B cell (primary cell): ENCODE measurements around the gene MYZAP. TPM values are rescaled to one million over a fixed set of nuclear protein-coding genes. Genes with fewer than 3 reads are reported as not detected.

Experiments used
- ATAC-seq: fragments of 200-7000 bp; cut with Tn5 transposase; one replicate; pipeline ENCODE4 v1.10.0; 2021; ENCODE audit warnings: low read depth, mild to moderate bottlenecking, moderate number of reproducible peaks, moderate library complexity
- CTCF ChIA-PET: fragments of 350-600 bp; sonication (Branson Sonifier 250); formaldehyde crosslinking; loops from one replicate; lab custom pipeline; 2021; ENCODE audit warnings: antibody characterized with exemption, inconsistent platforms; lab: Charles Lee
- POLR2A ChIA-PET: fragments of 350-600 bp; sonication (Branson Sonifier 250); formaldehyde crosslinking; loops from one replicate; lab custom pipeline; 2021; ENCODE audit warnings: antibody characterized with exemption; lab: Charles Lee
- DNase-seq: peaks from one replicate; pipeline ENCODE4 v3.0.0; 2013
- H2AFZ ChIP-seq: 2 replicates; pipeline ENCODE4 v1.6.1; 2012; ENCODE audit warnings: mild to moderate bottlenecking, low read depth, low read length; ENCODE audit not compliant: insufficient read depth, poor library complexity, severe bottlenecking
- H3K27ac ChIP-seq, 2 donors: 1 replicate in 1 of 2; 2 replicates in 1 of 2; pipeline ENCODE4 v1.5.1; 2012 to 2013; ENCODE audit warnings: low read length in 2 of 2, mild to moderate bottlenecking in 2 of 2, moderate library complexity in 1 of 2
- H3K27me3 ChIP-seq, 4 experiments: fragments of 200-600 bp in 1 of 4; sonication (generic) in 1 of 4; replicated peaks in 1 of 4; 1 replicate in 2 of 4; 2 replicates in 2 of 4; pipeline versions ENCODE4 v1.6.1 to v1.7.0; 2013 to 2016; ENCODE audit warnings: low read length in 3 of 4, mild to moderate bottlenecking in 2 of 4, mixed read lengths in 1 of 4, moderate library complexity in 1 of 4; ENCODE audit not compliant: insufficient read depth in 4 of 4, control insufficient read depth in 3 of 4; ENCODE audit errors: control extremely low read depth in 1 of 4
- H3K36me3 ChIP-seq, 2 experiments: replicated peaks in 1 of 2; 1 replicate in 1 of 2; 2 replicates in 1 of 2; pipeline versions ENCODE4 v1.6.1 to v1.7.1; 2013; ENCODE audit warnings: low read length in 1 of 2; ENCODE audit not compliant: insufficient read depth in 2 of 2, control insufficient read depth in 1 of 2; ENCODE audit errors: control extremely low read depth in 1 of 2, extremely low read depth in 1 of 2
- H3K4me1 ChIP-seq, 2 donors: fragments of 200-600 bp in 1 of 2; sonication (generic) in 1 of 2; 1 replicate in 1 of 2; 2 replicates in 1 of 2; pipeline versions ENCODE4 v1.5.1 to v1.6.1; 2013 to 2017; ENCODE audit warnings: low read length in 2 of 2; ENCODE audit not compliant: control insufficient read depth in 2 of 2, insufficient read depth in 2 of 2
- H3K4me2 ChIP-seq: replicated peaks from 2 replicates; pipeline ENCODE3; 2012; ENCODE audit warnings: mild to moderate bottlenecking, low read depth, low read length; ENCODE audit not compliant: poor library complexity, severe bottlenecking
- H3K4me3 ChIP-seq, 5 experiments: fragments of 200-600 bp in 1 of 5; sonication (generic) in 1 of 5; 1 replicate in 3 of 5; 2 replicates in 2 of 5; pipeline versions ENCODE4 v1.5.1 to v1.7.0; 2011 to 2016; ENCODE audit warnings: low read length in 4 of 5, mild to moderate bottlenecking in 4 of 5, low read depth in 2 of 5, control low read depth in 1 of 5, moderate library complexity in 1 of 5; ENCODE audit not compliant: insufficient read depth in 1 of 5; ENCODE audit errors: control extremely low read depth in 1 of 5, extremely low read depth in 1 of 5
- H3K79me2 ChIP-seq: fragments of 200-600 bp; sonication (generic); one replicate; pipeline ENCODE4 v1.6.0; 2016; ENCODE audit warnings: low read length; ENCODE audit not compliant: control insufficient read depth, insufficient read depth
- H3K9ac ChIP-seq: fragments of 200-600 bp; sonication (generic); 2 replicates; pipeline ENCODE4 v1.6.1; 2017; ENCODE audit warnings: mild to moderate bottlenecking, low read length, moderate library complexity
- H3K9me3 ChIP-seq, 3 donors: one replicate each; pipeline versions ENCODE4 v1.6.1 to v1.7.1; 2013; ENCODE audit warnings: low read length in 2 of 3; ENCODE audit not compliant: control insufficient read depth in 2 of 3, insufficient read depth in 1 of 3; ENCODE audit errors: control extremely low read depth in 1 of 3
- H4K20me1 ChIP-seq: 2 replicates; pipeline ENCODE4 v1.6.0; 2012; ENCODE audit warnings: mild to moderate bottlenecking, low read length; ENCODE audit not compliant: insufficient read depth, control insufficient read depth, poor library complexity, severe bottlenecking
- H3K27ac Mint-ChIP-seq: one replicate; pipeline ENCODE4 v1.8.0; 2021; ENCODE audit warnings: mixed read lengths
- H3K27me3 Mint-ChIP-seq: one replicate; pipeline ENCODE4 v1.8.0; 2021; ENCODE audit warnings: mixed read lengths
- H3K4me1 Mint-ChIP-seq: one replicate; pipeline ENCODE4 v1.8.0; 2021; ENCODE audit warnings: mixed read lengths
- H3K4me3 Mint-ChIP-seq: one replicate; pipeline ENCODE4 v1.8.0; 2021; ENCODE audit warnings: mixed read lengths
- H3K9me3 Mint-ChIP-seq: one replicate; pipeline ENCODE4 v1.8.0; 2022; ENCODE audit warnings: mixed read lengths; ENCODE audit not compliant: insufficient read depth
- EZH2 ChIP-seq: IDR thresholded peaks from 2 replicates; pipeline ENCODE4 v1.6.1; 2012; ENCODE audit warnings: borderline replicate concordance, low read depth, mild to moderate bottlenecking, moderate library complexity, low read length; ENCODE audit not compliant: insufficient read depth, poor library complexity, severe bottlenecking
- WGBS: methylation state at CpG from one replicate; pipeline ENCODE4 v1.1.5; 2013; ENCODE audit warnings: missing lambda C conversion rate; ENCODE audit not compliant: insufficient coverage; 5-methylcytosine and 5-hydroxymethylcytosine counted together
- intact Hi-C: fragments of 100-400 bp; cut with micrococcal nuclease; formaldehyde crosslinking; loops from one replicate; pipeline ENCODE4 v1.10.0; 2022
- polyA plus RNA-seq: library from polyadenylated mRNA; depleted of rRNA; stranded (reverse); fragments of >200 nt; gene quantifications from 2 replicates; pipeline ENCODE4 v1.2.3, GENCODE V29; 2012
- total RNA-seq, 2 donors: library from RNA; stranded (reverse); fragments of 120-200 nt in 1 of 2; gene quantifications; 1 replicate in 1 of 2; 2 replicates in 1 of 2; pipeline versions ENCODE4 v1.2.3 to v1.2.4, GENCODE V29; 2013 to 2022
- TF ChIP-seq, protein P1 (sequence below): fragments of 200-600 bp; IDR thresholded peaks from one replicate; pipeline ENCODE4 v1.8.0; 2022; ENCODE audit warnings: antibody characterized with exemption, mild to moderate bottlenecking

MYZAP gene
- total and polyA plus RNA-seq, 2 donors (not counting 1 experiment from before 2014, with no cell fraction given) = 1.0 to 2.8 TPM

DNA sequence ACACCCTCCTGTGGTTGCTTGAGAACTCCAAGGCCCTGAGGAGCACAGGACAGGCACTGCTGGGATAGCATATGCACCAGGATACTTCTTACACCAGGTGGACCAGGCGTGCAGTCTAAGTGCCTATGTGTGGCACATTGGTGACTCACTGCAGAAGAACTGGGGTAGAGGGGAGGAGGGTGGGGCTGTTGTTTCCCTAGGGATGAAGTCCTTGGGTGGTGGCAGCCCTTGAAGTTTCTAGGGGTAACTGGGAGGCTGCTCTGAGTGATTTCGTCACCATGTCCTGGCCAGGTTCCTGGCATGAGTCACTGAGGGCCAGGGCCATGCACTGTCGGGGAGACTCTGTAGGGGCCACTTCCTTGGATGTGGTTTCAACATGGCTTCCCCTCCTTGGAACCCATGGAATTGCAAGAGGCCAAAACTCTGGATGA is 15.9 kb downstream of the MYZAP start:
- CTCF ChIA-PET = interaction anchor here (1.2 kb wide), 1 partner anchor 46 kb away, joined by 3 read pairs; no protein-coding TSS in a partner anchor
- ATAC-seq = no peak
- H3K27me3 Mint-ChIP-seq = peaks cover 5% of the 10 kb centered on the region

DNA sequence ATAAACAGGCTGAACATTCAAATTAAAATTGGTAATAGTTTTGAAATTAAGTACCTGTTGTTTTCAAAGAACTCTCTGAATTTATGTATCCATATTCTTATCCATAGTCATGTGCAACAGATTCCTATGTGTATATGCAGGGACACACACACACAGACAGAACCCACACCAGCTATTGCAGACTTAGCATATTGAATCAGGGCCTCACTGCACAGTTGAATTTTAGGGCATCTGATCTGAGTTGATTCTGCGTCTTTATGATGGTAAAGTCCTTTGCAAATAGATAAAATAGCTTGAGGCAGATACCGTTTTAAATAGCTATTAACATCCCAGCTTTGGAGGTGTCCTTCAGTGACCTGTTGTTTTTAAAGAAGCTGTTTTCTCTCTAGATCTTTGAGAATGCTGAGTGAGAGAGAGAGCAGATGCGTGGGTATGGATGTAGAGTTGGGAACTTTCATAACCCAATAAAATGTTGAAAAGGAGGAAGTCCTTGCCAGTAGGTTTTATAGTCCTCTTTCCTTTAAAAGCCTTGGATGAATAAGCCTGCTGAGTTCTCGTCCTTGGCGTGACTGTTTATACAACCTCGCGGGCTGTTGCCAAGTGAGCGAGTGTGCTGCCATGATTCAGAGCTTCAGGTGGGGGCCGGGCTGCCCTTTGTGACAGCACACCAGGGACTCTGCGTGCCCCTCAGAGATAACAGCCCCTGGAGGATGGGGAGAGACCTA is 18.3 kb downstream of the MYZAP start:
- CTCF ChIA-PET = interaction anchor here (1.8 to 4.0 kb wide), 2 partner anchors 25 to 50 kb away, joined by 3 to 27 read pairs; no protein-coding TSS in a partner anchor
- Histone ChIP-seq H2AFZ (no peak overlapping the region), H3K4me3 (no peak overlapping the region)

More for the DNA sequence above, 15.9 kb downstream of the MYZAP start:
- H3K4me3 ChIP-seq = no peak overlapping the region
- no peaks in the 10 kb centered on the region for H3K9me3 Mint-ChIP-seq
- H3K27me3 ChIP-seq = peaks cover 0 to 3% (median 0%) of the 10 kb centered on the region in 4 experiments
- H3K4me3 Mint-ChIP-seq = no peak overlapping the region
- TF ChIP-seq, protein P1, sequence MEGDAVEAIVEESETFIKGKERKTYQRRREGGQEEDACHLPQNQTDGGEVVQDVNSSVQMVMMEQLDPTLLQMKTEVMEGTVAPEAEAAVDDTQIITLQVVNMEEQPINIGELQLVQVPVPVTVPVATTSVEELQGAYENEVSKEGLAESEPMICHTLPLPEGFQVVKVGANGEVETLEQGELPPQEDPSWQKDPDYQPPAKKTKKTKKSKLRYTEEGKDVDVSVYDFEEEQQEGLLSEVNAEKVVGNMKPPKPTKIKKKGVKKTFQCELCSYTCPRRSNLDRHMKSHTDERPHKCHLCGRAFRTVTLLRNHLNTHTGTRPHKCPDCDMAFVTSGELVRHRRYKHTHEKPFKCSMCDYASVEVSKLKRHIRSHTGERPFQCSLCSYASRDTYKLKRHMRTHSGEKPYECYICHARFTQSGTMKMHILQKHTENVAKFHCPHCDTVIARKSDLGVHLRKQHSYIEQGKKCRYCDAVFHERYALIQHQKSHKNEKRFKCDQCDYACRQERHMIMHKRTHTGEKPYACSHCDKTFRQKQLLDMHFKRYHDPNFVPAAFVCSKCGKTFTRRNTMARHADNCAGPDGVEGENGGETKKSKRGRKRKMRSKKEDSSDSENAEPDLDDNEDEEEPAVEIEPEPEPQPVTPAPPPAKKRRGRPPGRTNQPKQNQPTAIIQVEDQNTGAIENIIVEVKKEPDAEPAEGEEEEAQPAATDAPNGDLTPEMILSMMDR = no peak
- no peak for TF ChIP-seq EZH2
- WGBS = 95% methylated on average over 3 of the region's 3 CpGs
- H2AFZ ChIP-seq = no peak overlapping the region
- no peaks in the 10 kb centered on the region for H3K9me3 ChIP-seq
- no peak overlapping the region for H3K27ac ChIP-seq
- intact Hi-C loops = no loop called here
- no peak for DNase-seq
- POLR2A ChIA-PET = no interaction called here
- no peaks in the 10 kb centered on the region for H4K20me1 ChIP-seq
- H3K27ac Mint-ChIP-seq = no peak overlapping the region
- no peaks in the 10 kb centered on the region for H3K36me3 ChIP-seq
- H3K4me1 Mint-ChIP-seq = no peaks in the 10 kb centered on the region
- H3K4me1 ChIP-seq = no peaks in the 10 kb centered on the region
- H3K9ac ChIP-seq = no peak overlapping the region
- no peak overlapping the region for H3K4me2 ChIP-seq
- no peaks in the 10 kb centered on the region for H3K79me2 ChIP-seq

More for the DNA sequence above, 18.3 kb downstream of the MYZAP start:
- no peak for ATAC-seq
- Histone ChIP-seq H3K36me3 (no peaks in the 10 kb centered on the region), H3K27ac (no peak overlapping the region), H3K27me3 (peaks cover 0 to 3% (median 0%) of the 10 kb centered on the region in 4 experiments), H3K4me2 (no peak overlapping the region), H3K79me2 (no peaks in the 10 kb centered on the region), H3K9ac (no peak overlapping the region), H3K4me1 (no peaks in the 10 kb centered on the region), H4K20me1 (no peaks in the 10 kb centered on the region), H3K9me3 (no peaks in the 10 kb centered on the region)
- 92% methylated on average over 9 of the region's 10 CpGs for WGBS
- no peak overlapping the region for H3K27ac Mint-ChIP-seq
- no peaks in the 10 kb centered on the region for H3K4me1 Mint-ChIP-seq
- POLR2A ChIA-PET = no interaction called here
- intact Hi-C loops = no loop called here
- H3K4me3 Mint-ChIP-seq = no peak overlapping the region
- no peaks in the 10 kb centered on the region for H3K9me3 Mint-ChIP-seq
- H3K27me3 Mint-ChIP-seq = peaks cover 6% of the 10 kb centered on the region
- TF ChIP-seq, protein P1 = no peak
- no peak for TF ChIP-seq EZH2
- DNase-seq = no peak
